Hepatocyte (in vitro differentiated cells): ENCODE results near the gene ABCF1. TPM values are rescaled to one million over a fixed set of nuclear protein-coding genes. Genes with fewer than 3 reads are reported as not detected.

Experiments used
- DNase-seq: peaks from one replicate; pipeline ENCODE4 v3.0.0-alpha.2; 2016; ENCODE audit warnings: low spot score
- H2AFZ ChIP-seq: fragments of 200-600 bp; sonication (generic); 2 replicates; pipeline ENCODE4 v1.6.0; 2016; ENCODE audit warnings: antibody characterized with exemption, mild to moderate bottlenecking
- H3K27ac ChIP-seq: fragments of 200-600 bp; sonication (generic); 2 replicates; pipeline ENCODE4 v1.5.1; 2016; ENCODE audit warnings: mild to moderate bottlenecking
- H3K27me3 ChIP-seq: fragments of 200-600 bp; sonication (generic); 2 replicates; pipeline ENCODE4 v1.6.1; 2016
- H3K36me3 ChIP-seq: fragments of 200-600 bp; sonication (generic); replicated peaks from 2 replicates; pipeline ENCODE4 v1.5.1; 2016; ENCODE audit warnings: low read depth; ENCODE audit not compliant: insufficient read depth
- H3K4me1 ChIP-seq: fragments of 200-600 bp; sonication (generic); 2 replicates; pipeline ENCODE4 v1.5.1; 2016; ENCODE audit warnings: mild to moderate bottlenecking, moderate library complexity; ENCODE audit not compliant: insufficient read depth
- H3K4me2 ChIP-seq: fragments of 200-600 bp; sonication (generic); 2 replicates; pipeline ENCODE4 v1.6.0; 2016
- H3K4me3 ChIP-seq: fragments of 200-600 bp; sonication (generic); 2 replicates; pipeline ENCODE4 v1.5.1; 2016; ENCODE audit warnings: mild to moderate bottlenecking
- H3K79me2 ChIP-seq: fragments of 200-600 bp; sonication (generic); 2 replicates; pipeline ENCODE4 v1.6.0; 2017; ENCODE audit warnings: mild to moderate bottlenecking
- H3K9me2 ChIP-seq: fragments of 200-600 bp; sonication (generic); replicated peaks from 2 replicates; pipeline ENCODE4 v1.6.0; 2017; ENCODE audit warnings: mild to moderate bottlenecking; ENCODE audit not compliant: insufficient read depth
- H3K9me3 ChIP-seq: fragments of 200-600 bp; sonication (generic); 2 replicates; pipeline ENCODE4 v1.5.1; 2016; ENCODE audit warnings: low read depth, mild to moderate bottlenecking
- H4K20me1 ChIP-seq: fragments of 200-600 bp; sonication (generic); 2 replicates; pipeline ENCODE4 v1.6.0; 2016; ENCODE audit warnings: mild to moderate bottlenecking; ENCODE audit not compliant: insufficient read depth, poor library complexity, severe bottlenecking
- EZH2 ChIP-seq: fragments of 200-600 bp; sonication (generic); IDR thresholded peaks from 2 replicates; pipeline ENCODE4 v1.6.1; 2016; ENCODE audit warnings: antibody characterized with exemption, mild to moderate bottlenecking, borderline replicate concordance
- EZH2phosphoT487 ChIP-seq: fragments of 200-600 bp; sonication (generic); IDR thresholded peaks from one replicate; pipeline ENCODE4 v1.6.1; 2018; ENCODE audit warnings: antibody characterized with exemption, mild to moderate bottlenecking, low read depth, moderate library complexity; ENCODE audit not compliant: unreplicated experiment, severe bottlenecking
- WGBS: methylation state at CpG from one replicate; pipeline ENCODE4 v1.1.6; 2016; ENCODE audit warnings: low lambda C conversion rate; ENCODE audit errors: missing lambda C conversion rate; 5-methylcytosine and 5-hydroxymethylcytosine counted together
- polyA plus RNA-seq: library from polyadenylated mRNA; unstranded; fragments of >200 nt; fragmentation: Nextera tagmentation; extraction: Ambion mirVana; gene quantifications from 2 replicates; pipeline ENCODE4 v1.2.1, GENCODE V29; 2016
- total RNA-seq: library from RNA; depleted of rRNA; stranded (reverse); fragments of >200 nt; gene quantifications from 2 replicates; pipeline ENCODE4 v1.2.3, GENCODE V29; 2014
- TF ChIP-seq, protein P1 (sequence below): fragments of 200-600 bp; sonication (generic); IDR thresholded peaks from 2 replicates; pipeline ENCODE4 v1.5.1; 2016; ENCODE audit warnings: antibody characterized with exemption, mild to moderate bottlenecking; ENCODE audit not compliant: poor library complexity

Gene ABCF1
- total and polyA plus RNA-seq, 2 experiments from 2014 or later, result 36.5 to 62.0 TPM

GRCh38 chr6:30556906-30557682, 14.1 kb upstream of the ABCF1 start, which contains the start of gene PRR3:
TSS of gene PRR3 (plus strand) at chr6:30557295. CDS start at chr6:30557345, 50 bp downstream.
- peaks cover 49% of the 10 kb centered on the region for H3K79me2 ChIP-seq
- H3K9me3 ChIP-seq, result no peaks in the 10 kb centered on the region
- H3K27ac ChIP-seq, result peak within 1 kb of the TSS; percentile 100
- peak within 1 kb of the TSS; percentile 79 for H3K4me3 ChIP-seq
- peak; percentile 92 for DNase-seq
- TF ChIP-seq EZH2phosphoT487 (no peak), EZH2 (no peak)
- TF ChIP-seq, protein P1, sequence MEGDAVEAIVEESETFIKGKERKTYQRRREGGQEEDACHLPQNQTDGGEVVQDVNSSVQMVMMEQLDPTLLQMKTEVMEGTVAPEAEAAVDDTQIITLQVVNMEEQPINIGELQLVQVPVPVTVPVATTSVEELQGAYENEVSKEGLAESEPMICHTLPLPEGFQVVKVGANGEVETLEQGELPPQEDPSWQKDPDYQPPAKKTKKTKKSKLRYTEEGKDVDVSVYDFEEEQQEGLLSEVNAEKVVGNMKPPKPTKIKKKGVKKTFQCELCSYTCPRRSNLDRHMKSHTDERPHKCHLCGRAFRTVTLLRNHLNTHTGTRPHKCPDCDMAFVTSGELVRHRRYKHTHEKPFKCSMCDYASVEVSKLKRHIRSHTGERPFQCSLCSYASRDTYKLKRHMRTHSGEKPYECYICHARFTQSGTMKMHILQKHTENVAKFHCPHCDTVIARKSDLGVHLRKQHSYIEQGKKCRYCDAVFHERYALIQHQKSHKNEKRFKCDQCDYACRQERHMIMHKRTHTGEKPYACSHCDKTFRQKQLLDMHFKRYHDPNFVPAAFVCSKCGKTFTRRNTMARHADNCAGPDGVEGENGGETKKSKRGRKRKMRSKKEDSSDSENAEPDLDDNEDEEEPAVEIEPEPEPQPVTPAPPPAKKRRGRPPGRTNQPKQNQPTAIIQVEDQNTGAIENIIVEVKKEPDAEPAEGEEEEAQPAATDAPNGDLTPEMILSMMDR, result no peak
- H3K4me1 ChIP-seq, result peaks cover 13% of the 10 kb centered on the region
- H3K4me2 ChIP-seq, result peak within 1 kb of the TSS; percentile 92
- no peaks in the 10 kb centered on the region for H3K27me3 ChIP-seq
- H2AFZ ChIP-seq, result peak within 1 kb of the TSS; percentile 83
- H3K36me3 ChIP-seq, result no peaks in the 10 kb centered on the region
- H3K9me2 ChIP-seq, result no peaks in the 10 kb centered on the region
- 2% methylated on average over 41 of the region's 42 CpGs for WGBS
- H4K20me1 ChIP-seq, result peaks cover 15% of the 10 kb centered on the region

DNA sequence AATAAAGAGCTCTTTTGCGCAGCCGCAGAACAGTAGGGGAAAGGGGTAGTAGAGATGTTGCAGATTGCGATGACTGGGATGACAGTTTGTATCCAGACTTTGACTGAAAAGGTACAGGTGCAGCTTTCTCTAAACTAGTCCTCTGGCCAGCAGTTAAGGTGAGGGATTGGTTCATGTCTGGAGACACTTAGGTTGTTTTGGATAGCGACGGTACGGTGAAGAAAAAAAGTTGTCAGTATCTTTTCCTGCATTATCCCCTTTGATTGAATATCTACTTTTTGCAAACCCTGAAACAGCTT, 13.6 kb upstream of the ABCF1 start:
- Histone ChIP-seq H3K9me3 (no peaks in the 10 kb centered on the region), H2AFZ (peak overlapping the region; percentile 83), H4K20me1 (peaks cover 15% of the 10 kb centered on the region), H3K4me2 (peak overlapping the region; percentile 92), H3K36me3 (no peaks in the 10 kb centered on the region), H3K27me3 (no peaks in the 10 kb centered on the region), H3K27ac (peak overlapping the region; percentile 100), H3K4me1 (peaks cover 13% of the 10 kb centered on the region), H3K4me3 (peak overlapping the region; percentile 79), H3K79me2 (peaks cover 49% of the 10 kb centered on the region), H3K9me2 (no peaks in the 10 kb centered on the region)
- 12% methylated on average over 6 of the region's 6 CpGs for WGBS
- no peak for DNase-seq
- TF ChIP-seq EZH2phosphoT487, result no peak
- TF ChIP-seq, protein P1, result no peak
- TF ChIP-seq EZH2, result no peak

- no peaks in the 10 kb centered on the region for H3K27me3 ChIP-seq
- 99% methylated on average over 3 of the region's 3 CpGs for WGBS
- no peak overlapping the region for H3K4me3 ChIP-seq
- peaks cover 5% of the 10 kb centered on the region for H3K4me1 ChIP-seq
- H3K9me2 ChIP-seq, result no peaks in the 10 kb centered on the region
- no peaks in the 10 kb centered on the region for H3K36me3 ChIP-seq
- H3K9me3 ChIP-seq, result no peaks in the 10 kb centered on the region
- H3K27ac ChIP-seq, result no peak overlapping the region
- peaks cover 15% of the 10 kb centered on the region for H4K20me1 ChIP-seq
- DNase-seq, result no peak
- no peak overlapping the region for H3K4me2 ChIP-seq
- H2AFZ ChIP-seq, result no peak overlapping the region
- peaks cover 31% of the 10 kb centered on the region for H3K79me2 ChIP-seq
- no peak for TF ChIP-seq EZH2phosphoT487
- no peak for TF ChIP-seq EZH2
- TF ChIP-seq, protein P1, result no peak
Observed at GRCh38 chr6:30560930-30561329, 10.3 kb upstream of the ABCF1 start.
